Activated naive CD4-positive, alpha-beta T cell treated with anti-CD3 and anti-CD28 coated beads, Interleukin-2, amount 50 U/mL, for 16 hours (primary cell): Measurements from ENCODE around the gene JADE2.
A peak's percentile ranks its signal among the peaks of the same experiment; 100 is the strongest.
"Not testable (repeated sequence)": the region's sequence is repeated elsewhere in the genome, so short reads cannot be mapped to it uniquely, and the experiment has no call there.

Experiments
- DNase-seq: peaks from one replicate; pipeline ENCODE4 v3.0.0-alpha.2; 2020

The JADE2 gene

GRCh38 chr5:134508521-134509195, 16.8 kb upstream of the JADE2 start:
- DNase-seq, result no peak

DNA sequence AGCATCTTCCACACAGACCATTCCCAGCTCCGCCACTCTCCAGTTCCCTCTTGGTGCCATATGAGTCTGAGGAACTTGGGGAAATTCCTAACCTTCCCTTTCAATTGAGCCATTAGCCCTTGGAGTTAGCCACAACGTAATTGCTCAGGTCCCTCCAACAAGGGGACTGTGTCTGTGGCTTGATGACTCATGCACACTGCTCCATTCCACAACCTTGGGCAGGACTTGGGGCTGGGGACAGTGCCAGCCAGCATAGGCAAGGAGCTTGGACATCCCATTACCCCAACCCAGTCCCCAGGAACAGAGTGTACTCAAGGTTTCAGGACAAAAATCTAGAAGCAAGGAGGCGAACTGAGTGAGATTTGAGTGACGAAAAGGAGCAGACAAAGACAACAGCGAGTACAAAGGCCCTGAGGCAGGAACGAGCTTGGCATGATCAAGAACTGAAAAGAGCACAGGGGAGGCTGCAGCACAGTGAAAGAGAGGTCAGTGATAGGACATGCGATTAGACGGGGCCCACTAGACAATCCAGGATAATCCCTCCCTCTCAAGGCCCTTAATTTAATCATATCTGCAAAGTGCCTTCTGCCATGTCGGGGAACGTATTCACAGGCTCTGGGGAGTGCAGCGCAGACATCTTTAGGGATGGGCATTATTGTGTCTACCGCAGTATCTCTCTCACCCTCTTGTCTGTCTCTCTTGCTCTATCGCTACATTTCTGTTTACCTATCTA, 16.0 kb upstream of the JADE2 start:
- no peak for DNase-seq

DNA sequence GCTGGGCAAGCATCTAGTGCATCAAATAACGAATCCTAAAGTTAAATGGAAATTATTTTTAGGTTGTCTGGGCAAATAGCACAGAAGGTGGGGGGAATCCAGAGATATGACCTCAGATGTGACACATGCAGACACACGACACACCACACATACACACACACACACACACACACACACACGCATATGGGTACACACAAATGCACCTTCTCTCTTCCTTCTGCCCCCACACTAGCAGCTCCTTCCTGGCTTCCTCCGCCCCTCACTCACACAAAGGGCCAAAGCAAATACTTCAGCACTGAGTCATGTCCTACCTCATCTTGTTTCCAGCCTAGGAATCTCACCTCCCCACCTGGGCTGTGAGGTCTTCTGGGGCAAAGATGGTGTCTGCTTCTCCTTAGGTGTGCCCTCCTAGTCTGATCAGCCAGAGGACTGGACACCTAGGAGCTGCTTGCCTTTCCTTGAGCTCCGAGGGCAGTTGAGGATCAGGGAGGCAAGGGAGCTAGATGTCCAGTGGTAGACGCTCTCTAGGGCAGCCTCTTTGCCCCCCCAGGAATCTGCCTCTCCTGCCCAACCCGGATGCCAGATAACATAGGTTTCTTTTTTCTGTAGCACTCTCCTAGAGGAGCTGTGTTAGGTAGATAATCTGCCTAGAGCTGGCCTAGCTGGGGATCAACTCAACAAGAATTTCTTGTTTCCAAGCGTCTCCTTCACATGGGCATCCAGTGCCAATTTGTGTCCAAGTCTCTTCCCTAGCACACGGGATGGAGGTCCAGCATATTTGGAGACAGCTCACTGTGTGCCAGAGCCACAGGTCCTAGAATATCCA, 14.3 kb upstream of the JADE2 start:
- DNase-seq, result peak; percentile 72

DNA sequence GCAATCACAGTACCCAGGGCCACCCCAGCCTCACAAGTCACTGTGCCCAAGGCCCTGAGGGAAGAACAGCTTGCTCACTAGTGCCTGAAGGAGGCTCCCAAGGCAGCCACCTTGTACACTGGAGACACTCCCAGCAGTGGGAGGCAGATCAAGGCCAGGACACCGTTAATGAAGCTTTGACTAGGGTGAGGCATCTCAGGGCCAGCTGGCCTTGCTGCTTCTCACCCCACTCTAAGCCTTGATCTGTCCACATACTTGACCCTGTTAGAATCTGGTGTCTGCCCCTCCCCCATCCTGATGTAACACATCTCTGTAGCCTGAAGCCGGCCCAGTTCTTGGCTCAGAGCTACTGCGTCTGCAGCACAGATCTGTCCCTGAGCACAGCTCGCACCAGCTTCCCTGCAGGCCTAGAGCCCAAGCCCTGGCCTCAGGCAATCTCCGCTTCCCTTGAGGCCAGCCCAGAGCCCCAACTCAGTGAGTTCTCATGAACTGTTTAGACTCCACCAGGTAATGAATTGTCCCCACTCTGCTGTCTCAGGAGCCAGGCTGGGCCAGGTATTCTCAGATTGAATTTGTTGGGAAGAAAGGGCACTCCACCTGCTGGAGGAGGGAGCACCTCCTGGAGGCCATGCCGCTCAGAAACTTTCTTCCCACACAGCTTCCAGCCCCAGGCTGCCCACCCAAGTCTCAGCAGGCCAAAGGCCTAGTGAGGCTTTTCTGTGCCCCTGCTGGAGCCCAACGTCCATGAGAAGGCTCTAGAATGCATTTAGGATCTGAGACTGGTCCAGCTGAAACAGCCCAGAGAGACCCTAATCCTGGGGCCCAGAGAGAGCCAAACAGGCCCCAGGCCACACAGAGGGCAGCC, 13.4 kb upstream of the JADE2 start:
- DNase-seq, result no peak

DNA sequence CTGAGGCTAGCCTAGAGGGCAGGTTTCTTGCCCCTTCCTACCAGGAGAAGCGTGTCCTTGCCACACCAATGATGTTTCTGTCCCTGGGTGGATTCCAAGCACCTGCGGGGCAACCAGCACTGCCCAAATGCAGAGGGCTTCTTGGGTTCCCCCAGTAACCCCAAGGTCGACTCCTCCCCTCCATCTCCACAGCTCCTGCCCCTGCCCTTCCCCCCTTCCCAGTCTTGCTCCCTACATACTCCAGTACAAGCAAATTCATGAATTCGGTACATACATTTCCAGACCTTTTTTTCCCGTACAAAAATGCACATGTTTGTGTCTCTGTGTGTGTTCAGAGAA, 12.8 kb upstream of the JADE2 start:
- DNase-seq, result no peak

- DNase-seq, result no peak
These were observed 9.7 kb upstream of the JADE2 start for GRCh38 chr5:134515801-134516200.

GRCh38 chr5:134516984-134517383, 8.5 kb upstream of the JADE2 start:
- not testable (repeated sequence) for DNase-seq

DNA sequence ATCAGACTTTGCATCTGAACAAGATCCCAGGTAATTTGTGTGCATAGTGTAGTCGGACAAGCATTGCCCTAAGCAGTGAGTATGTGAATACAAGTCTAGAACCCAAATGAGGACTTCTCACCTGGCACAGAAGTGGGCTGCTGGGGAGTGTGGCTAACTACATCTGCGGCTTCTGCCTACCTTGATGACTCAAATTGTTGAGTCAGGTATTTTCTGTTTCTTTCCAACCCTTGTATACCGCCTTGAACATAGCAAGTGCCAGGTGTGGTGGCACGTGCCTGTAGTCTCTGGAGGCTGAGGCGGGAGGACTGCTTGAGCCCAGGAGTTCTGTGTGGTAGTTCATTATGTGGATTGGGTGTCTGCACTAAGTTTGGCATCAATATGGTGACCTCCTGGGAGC, 7.9 kb upstream of the JADE2 start:
- DNase-seq, result no peak

- no peak for DNase-seq
These were observed 5.5 kb upstream of the JADE2 start for GRCh38 chr5:134519989-134520388.

GRCh38 chr5:134521841-134522240, 3.6 kb upstream of the JADE2 start:
- no peak for DNase-seq

- DNase-seq, result no peak
These were observed 1.8 kb upstream of the JADE2 start for GRCh38 chr5:134523543-134524271.

DNA sequence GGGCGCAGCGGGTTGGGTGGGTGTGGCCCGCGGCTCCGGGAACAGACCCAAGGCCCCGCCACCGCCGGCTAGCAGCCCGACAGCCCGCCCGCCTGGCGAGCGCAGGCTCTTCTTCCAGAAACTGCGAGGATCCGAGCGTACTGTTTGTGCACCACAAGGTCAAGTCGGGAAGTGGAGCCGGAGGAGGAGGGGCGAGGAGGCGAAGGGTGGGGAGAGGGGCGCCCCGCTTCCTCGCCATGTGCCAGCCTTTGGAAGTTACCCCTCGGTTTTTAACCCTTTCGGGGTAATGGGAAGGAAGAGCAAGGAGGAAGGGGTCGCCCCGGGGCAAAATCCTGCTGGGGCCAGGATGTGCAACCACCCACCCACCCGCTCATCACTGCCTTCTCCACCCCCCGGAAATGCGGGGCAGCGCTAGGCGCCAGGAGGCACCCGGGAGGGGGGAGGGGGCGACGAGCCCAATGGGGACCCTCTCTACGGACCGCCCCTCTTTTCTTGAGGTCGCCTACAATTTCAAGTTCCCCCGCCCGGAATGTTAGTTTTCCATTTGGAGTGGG, 1.1 kb upstream of the JADE2 start:
- DNase-seq, result peak; percentile 69

GRCh38 chr5:134525683-134526482, 413 bp downstream of the JADE2 start:
- DNase-seq, result peak; percentile 64

DNA sequence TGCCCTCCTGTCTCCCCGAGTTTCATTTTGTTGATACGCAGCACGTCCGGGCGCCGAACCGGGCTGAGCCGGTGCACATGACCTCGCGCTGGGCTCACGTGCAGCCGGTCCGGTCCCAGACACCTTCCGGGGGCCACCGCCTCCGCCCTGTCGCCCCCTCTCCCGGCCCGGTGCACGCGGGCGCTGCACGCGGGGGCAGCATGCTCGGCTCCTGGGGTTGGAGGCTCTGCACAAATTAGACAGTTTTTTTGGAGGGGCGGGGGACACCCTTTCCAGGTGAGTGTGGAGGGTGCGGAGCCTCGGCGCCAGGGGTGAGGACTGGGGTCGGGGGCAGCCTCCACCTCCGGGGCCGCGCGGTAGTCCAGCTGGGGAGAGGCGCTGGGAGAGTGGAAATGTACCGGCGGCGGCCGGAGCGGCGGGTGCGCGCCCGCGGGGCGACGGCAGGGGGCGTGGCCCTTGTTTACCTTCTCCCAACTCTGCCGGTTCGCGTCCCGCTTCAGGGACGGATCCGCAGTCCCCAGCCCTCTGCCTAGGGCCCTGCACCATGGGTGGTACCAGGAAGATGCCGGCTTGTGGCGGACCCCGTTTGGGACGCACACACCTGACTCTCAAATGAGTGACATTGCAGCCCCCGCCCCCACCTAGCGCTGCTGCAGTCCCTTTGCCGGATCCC, 1.1 kb downstream of the JADE2 start:
- peak; percentile 82 for DNase-seq

DNA sequence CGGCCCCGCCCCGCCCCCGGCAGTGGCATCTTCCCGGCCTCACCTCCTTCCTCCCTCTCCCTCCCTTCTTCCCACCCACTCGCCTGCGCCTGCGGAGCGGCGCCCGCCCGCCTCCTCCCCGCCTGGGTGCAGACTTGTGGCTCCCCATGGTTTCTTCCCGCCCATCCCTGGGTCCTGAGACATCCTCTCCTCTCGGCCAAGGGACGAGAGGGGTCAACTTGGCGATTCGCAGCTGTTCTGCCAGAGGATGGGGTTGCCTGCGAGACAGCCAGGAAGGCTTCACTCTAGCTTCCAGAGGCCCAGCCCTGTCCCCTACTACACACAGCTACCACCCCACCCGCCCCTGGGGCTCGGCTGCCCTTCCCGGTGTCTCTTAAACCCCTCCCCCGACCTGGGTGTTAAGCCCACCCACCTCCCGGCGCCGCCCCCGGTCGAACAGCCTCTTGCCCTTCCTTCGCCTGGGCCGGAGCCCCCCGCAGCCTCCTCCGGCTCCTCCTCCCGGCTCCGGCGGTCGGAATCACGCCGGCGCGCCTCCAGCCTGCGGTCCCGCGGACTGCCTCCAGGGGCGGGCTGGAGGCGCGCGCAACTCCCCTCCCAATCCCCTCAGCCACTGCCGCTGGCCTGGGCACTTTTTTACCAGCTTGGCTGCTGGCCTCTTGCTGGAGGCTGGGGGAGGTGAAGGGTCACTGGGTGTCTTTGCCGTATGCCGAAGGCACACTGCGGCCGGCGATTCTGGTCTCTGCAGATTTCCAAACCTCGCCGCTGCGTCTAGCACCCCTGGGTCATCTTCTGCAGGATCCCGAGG, 1.9 kb downstream of the JADE2 start:
- DNase-seq, result peak; percentile 74

GRCh38 chr5:134527961-134528424, 2.5 kb downstream of the JADE2 start:
- no peak for DNase-seq

- no peak for DNase-seq
These were observed 3.1 kb downstream of the JADE2 start for GRCh38 chr5:134528556-134528955.

DNA sequence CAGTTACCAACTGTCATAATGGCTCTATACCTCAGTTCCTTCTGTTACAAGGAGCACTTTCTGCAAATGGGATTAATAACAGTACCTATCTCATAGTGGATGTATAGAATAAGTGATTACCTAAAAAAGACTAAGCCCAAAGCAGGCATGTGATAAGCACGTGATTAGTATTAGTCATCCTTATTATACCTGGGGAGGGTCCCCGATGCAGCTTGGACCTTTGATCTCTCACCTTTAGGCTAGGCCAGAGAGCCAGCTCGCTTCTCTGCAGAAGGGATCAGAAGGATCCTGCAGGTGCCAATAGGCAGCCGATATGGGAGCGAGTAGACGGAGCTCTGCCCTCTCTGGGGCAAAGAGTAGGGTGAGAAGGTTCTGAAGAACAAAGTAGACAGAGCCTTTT, 4.0 kb downstream of the JADE2 start:
- DNase-seq, result no peak

- no peak for DNase-seq
These were observed 5.0 kb downstream of the JADE2 start for GRCh38 chr5:134530301-134531077.
